GM18867 (cell line): ENCODE data around the gene LRRC46.

ENCODE experiments used
- ATAC-seq: cut with Tn5 transposase; IDR thresholded peaks from one replicate; pipeline ENCODE4 v1.9.1; 2021; ENCODE audit warnings: mild to moderate bottlenecking, moderate library complexity; ENCODE audit not compliant: unreplicated experiment

Gene LRRC46

GRCh38 chr17:47850692-47851573 lies 19.5 kb downstream of the LRRC46 start, which contains the start of gene SP6:
Gene SP6 (minus strand): TSS chr17:47851163. CDS start chr17:47848429, 2,734 bp downstream.
- no peak for ATAC-seq

GRCh38 chr17:47851764-47852112 lies 20.3 kb downstream of the LRRC46 start:
- ATAC-seq: no peak

GRCh38 chr17:47852113-47852949 lies 20.9 kb downstream of the LRRC46 start:
- no peak for ATAC-seq

GRCh38 chr17:47853616-47854015 lies 22.1 kb downstream of the LRRC46 start:
- no peak for ATAC-seq

GRCh38 chr17:47855737-47856136 lies 24.3 kb downstream of the LRRC46 start:
- no peak for ATAC-seq

- ATAC-seq: no peak
These were observed 25.4 kb downstream of the LRRC46 start for GRCh38 chr17:47856830-47857229.

- ATAC-seq: no peak
These were observed 26.3 kb downstream of the LRRC46 start for GRCh38 chr17:47857551-47858455.

- ATAC-seq: no peak
These were observed 28.9 kb downstream of the LRRC46 start for GRCh38 chr17:47860386-47860785.

- ATAC-seq: no peak
These were observed 31.4 kb downstream of the LRRC46 start for GRCh38 chr17:47862621-47863440.

- no peak for ATAC-seq
These were observed 33.3 kb downstream of the LRRC46 start for GRCh38 chr17:47864791-47865216.

- no peak for ATAC-seq
These were observed 35.5 kb downstream of the LRRC46 start for GRCh38 chr17:47866941-47867340.

- ATAC-seq: no peak
These were observed 36.5 kb downstream of the LRRC46 start for GRCh38 chr17:47867813-47868533.

- no peak for ATAC-seq
These were observed 37.6 kb downstream of the LRRC46 start for GRCh38 chr17:47869114-47869513.

- ATAC-seq: no peak
These were observed 38.6 kb downstream of the LRRC46 start for GRCh38 chr17:47870056-47870455.

GRCh38 chr17:47871048-47871447 lies 39.6 kb downstream of the LRRC46 start:
- ATAC-seq: no peak

GRCh38 chr17:47872019-47872650 lies 40.7 kb downstream of the LRRC46 start:
- no peak for ATAC-seq

- ATAC-seq: no peak
These were observed 41.2 kb downstream of the LRRC46 start for GRCh38 chr17:47872651-47873161.
